Neural cell (in vitro differentiated cells): ENCODE data around the gene KRTAP5-4.
"Not testable (repeated sequence)": the region's sequence is repeated elsewhere in the genome, so short reads cannot be mapped to it uniquely, and the experiment has no call there.

Experiments
- EZH2 ChIP-seq: fragments of 200-600, 300-800 bp; shearing (Covaris generic), sonication (generic); IDR thresholded peaks from 2 replicates; pipeline ENCODE4 v1.6.1; 2014; ENCODE audit warnings: antibody characterized with exemption, low read length, borderline replicate concordance, mild to moderate bottlenecking; ENCODE audit not compliant: insufficient read depth, poor library complexity, severe bottlenecking
- REST ChIP-seq: IDR thresholded peaks from 2 replicates; pipeline ENCODE4 v1.6.1; 2012; ENCODE audit warnings: borderline replicate concordance

GRCh38 chr11:1595994-1596575, 25.9 kb downstream of the KRTAP5-4 start:
- TF ChIP-seq EZH2, REST: not testable (repeated sequence)
